Ishikawa (cell line): ENCODE data around the gene ANXA1.

Experiments used
- EGR1 ChIP-seq: IDR thresholded peaks from 2 replicates; pipeline ENCODE4 v1.6.1; 2012
- RAD21 ChIP-seq: IDR thresholded peaks from 2 replicates; pipeline ENCODE4 v1.6.1; 2012; ENCODE audit warnings: low read depth

DNA sequence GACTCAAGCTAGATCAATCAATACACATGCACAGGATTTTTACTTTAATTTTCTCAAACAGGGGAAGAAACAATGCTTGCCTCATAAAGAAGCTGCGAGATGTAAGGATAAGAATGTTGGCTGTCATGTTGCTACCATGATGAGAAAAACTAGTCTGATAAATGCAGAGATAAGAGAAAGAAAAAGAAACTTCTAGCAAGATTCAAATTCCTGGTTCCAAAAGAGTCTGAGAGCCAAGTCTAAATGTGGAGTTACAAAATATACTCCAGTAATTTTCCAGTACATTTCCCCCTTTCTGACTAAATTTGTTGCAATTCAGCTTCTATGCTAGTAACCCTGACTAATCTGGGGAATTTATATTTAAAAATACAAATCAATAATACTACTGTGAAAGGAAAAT is 10.4 kb upstream of the ANXA1 start:
- TF ChIP-seq RAD21 (no peak), EGR1 (no peak)
